HK-2 (cell line): Measurements from ENCODE around the gene RELCH.

Source experiments
- DNase-seq: peaks from one replicate; pipeline ENCODE4 v3.0.0-alpha.2; 2018; ENCODE audit not compliant: unreplicated experiment

The RELCH gene

GRCh38 chr18:62258616-62259015, 71.6 kb downstream of the RELCH start:
- DNase-seq = no peak

GRCh38 chr18:62262061-62262460, 75.0 kb downstream of the RELCH start:
- no peak for DNase-seq

GRCh38 chr18:62264984-62265383, 77.9 kb downstream of the RELCH start:
- no peak for DNase-seq

GRCh38 chr18:62277045-62277444, 90.0 kb downstream of the RELCH start:
- no peak for DNase-seq

GRCh38 chr18:62279561-62279960, 92.5 kb downstream of the RELCH start:
- DNase-seq = no peak

- no peak for DNase-seq
Observed at GRCh38 chr18:62280058-62280457, 93.0 kb downstream of the RELCH start.

- no peak for DNase-seq
Observed at GRCh38 chr18:62280786-62281185, 93.7 kb downstream of the RELCH start.

GRCh38 chr18:62281684-62282083, 94.6 kb downstream of the RELCH start:
- DNase-seq = no peak

- DNase-seq = no peak
Observed at GRCh38 chr18:62282188-62282629, 95.2 kb downstream of the RELCH start.

- DNase-seq = no peak
Observed at GRCh38 chr18:62284637-62285036, 97.6 kb downstream of the RELCH start.

GRCh38 chr18:62285281-62285680, 98.2 kb downstream of the RELCH start:
- no peak for DNase-seq

- no peak for DNase-seq
Observed at GRCh38 chr18:62287781-62288664, 101.0 kb downstream of the RELCH start.

GRCh38 chr18:62288665-62289008, 101.6 kb downstream of the RELCH start:
- DNase-seq = no peak

GRCh38 chr18:62289047-62289446, 102.0 kb downstream of the RELCH start:
- no peak for DNase-seq

- DNase-seq = no peak
Observed at GRCh38 chr18:62294073-62294472, 107.0 kb downstream of the RELCH start.

- DNase-seq = no peak
Observed at GRCh38 chr18:62300359-62300963, 113.4 kb downstream of the RELCH start.

GRCh38 chr18:62301322-62301721, 114.3 kb downstream of the RELCH start:
- no peak for DNase-seq

GRCh38 chr18:62312851-62313250, 125.8 kb downstream of the RELCH start:
- DNase-seq = no peak

- no peak for DNase-seq
Observed at GRCh38 chr18:62318228-62319180, 131.4 kb downstream of the RELCH start.

GRCh38 chr18:62321201-62321600, 134.1 kb downstream of the RELCH start:
- no peak for DNase-seq

GRCh38 chr18:62323483-62324180, 136.6 kb downstream of the RELCH start:
- no peak for DNase-seq
